Stimulated activated CD8-positive, alpha-beta memory T cell treated with anti-CD3 and anti-CD28 coated beads, Interleukin-15, amount 100 ng/mL, for 48 hours (primary cell): ENCODE measurements around the gene NEU4.

Source experiments
- DNase-seq, 2 donors: peaks; one replicate each; pipeline ENCODE4 v3.0.0-alpha.2; 2020; ENCODE audit warnings: low read depth in 2 of 2

Gene NEU4

GRCh38 chr2:241863536-241863954 is 54.6 kb downstream of the NEU4 start:
- DNase-seq: peak; percentile 62 to 71

- no peak for DNase-seq
Measured at GRCh38 chr2:241864168-241864849, 55.3 kb downstream of the NEU4 start.

GRCh38 chr2:241864850-241865213 is 55.8 kb downstream of the NEU4 start:
- no peak for DNase-seq

- DNase-seq: no peak
Measured at GRCh38 chr2:241865416-241865956, 56.5 kb downstream of the NEU4 start.

DNA sequence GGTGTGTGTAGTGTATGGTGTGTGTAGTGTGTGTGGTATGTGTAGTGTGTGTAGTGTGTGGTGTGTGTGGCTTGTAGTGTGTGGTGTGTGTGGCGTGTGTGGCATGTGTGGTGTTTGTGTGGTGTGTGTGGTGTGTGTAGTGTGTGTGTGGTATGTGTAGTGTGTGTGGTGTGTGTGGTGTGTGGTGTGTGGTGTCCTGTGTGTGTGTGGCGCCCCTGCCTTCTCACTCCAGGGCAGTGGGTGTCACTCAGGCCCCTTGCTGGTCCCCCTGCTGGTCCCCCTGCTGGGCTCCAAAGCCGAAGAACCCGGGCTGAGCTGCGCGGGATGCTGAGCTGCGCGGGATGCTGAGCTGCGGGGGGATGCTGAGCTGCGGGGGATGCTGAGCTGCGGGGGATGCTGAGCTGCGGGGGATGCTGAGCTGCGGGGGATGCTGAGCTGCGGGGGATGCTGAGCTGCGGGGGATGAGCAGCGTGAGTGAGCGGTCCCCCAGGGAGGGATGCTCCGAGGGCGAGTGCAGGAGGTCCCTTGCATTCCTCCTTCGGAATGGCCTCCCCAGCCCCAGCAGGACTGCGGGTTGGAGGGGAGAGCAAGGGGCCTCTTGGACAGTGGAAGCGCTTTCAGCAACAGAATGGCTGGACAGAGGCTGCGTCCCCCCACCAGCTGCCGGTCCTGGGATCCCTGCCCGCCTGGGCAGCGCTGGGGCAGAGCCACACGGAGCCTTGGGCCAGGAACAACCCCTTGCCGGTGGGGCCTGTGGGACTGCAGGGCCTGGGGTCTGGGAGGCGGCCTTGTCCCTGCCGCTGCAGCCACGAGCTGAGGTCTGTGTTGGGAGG is 57.2 kb downstream of the NEU4 start:
- no peak for DNase-seq
